OCI-LY7 (cell line): ENCODE data around the gene AUP1.

Experiments
- EZH2phosphoT487 ChIP-seq: fragments of 200-600 bp; sonication (generic); IDR thresholded peaks from 2 replicates; pipeline ENCODE4 v1.6.1; 2018; ENCODE audit warnings: low read depth, borderline replicate concordance, mild to moderate bottlenecking, mixed run types, antibody characterized with exemption, low read length, moderate library complexity, mixed read lengths
- TF ChIP-seq, protein P1 (sequence below): fragments of 200-600 bp; sonication (generic); conservative IDR thresholded peaks from 2 replicates; pipeline ENCODE4 v1.5.1; 2014; ENCODE audit warnings: mild to moderate bottlenecking, antibody characterized with exemption, low read length, moderate library complexity, mixed read lengths

GRCh38 chr2:74496997-74497776 is 32.3 kb downstream of the AUP1 start:
- TF ChIP-seq, protein P1, sequence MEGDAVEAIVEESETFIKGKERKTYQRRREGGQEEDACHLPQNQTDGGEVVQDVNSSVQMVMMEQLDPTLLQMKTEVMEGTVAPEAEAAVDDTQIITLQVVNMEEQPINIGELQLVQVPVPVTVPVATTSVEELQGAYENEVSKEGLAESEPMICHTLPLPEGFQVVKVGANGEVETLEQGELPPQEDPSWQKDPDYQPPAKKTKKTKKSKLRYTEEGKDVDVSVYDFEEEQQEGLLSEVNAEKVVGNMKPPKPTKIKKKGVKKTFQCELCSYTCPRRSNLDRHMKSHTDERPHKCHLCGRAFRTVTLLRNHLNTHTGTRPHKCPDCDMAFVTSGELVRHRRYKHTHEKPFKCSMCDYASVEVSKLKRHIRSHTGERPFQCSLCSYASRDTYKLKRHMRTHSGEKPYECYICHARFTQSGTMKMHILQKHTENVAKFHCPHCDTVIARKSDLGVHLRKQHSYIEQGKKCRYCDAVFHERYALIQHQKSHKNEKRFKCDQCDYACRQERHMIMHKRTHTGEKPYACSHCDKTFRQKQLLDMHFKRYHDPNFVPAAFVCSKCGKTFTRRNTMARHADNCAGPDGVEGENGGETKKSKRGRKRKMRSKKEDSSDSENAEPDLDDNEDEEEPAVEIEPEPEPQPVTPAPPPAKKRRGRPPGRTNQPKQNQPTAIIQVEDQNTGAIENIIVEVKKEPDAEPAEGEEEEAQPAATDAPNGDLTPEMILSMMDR, result no peak
- no peak for TF ChIP-seq EZH2phosphoT487
